Immature natural killer cell (primary cell): ENCODE data around the gene FBN1. TPM values are rescaled to one million over a fixed set of nuclear protein-coding genes. Genes with fewer than 3 reads are reported as not detected.

Source experiments
- DNase-seq, 3 donors: peaks; one replicate each; pipeline ENCODE4 v3.0.0; 2022; ENCODE audit warnings: mixed read lengths in 1 of 3
- H3K27ac Mint-ChIP-seq, 6 donors: one replicate each; pipeline ENCODE4 v1.8.0; 2020; ENCODE audit warnings: mixed read lengths in 6 of 6, mild to moderate bottlenecking in 5 of 6, inconsistent platforms in 4 of 6, moderate library complexity in 3 of 6
- H3K27me3 Mint-ChIP-seq, 3 donors: one replicate each; pipeline ENCODE4 v1.8.0; 2020 to 2021; ENCODE audit warnings: low read depth in 3 of 3, mild to moderate bottlenecking in 3 of 3, mixed read lengths in 3 of 3, moderate library complexity in 3 of 3, inconsistent platforms in 1 of 3
- H3K36me3 Mint-ChIP-seq, 3 donors: one replicate each; pipeline ENCODE4 v1.8.0; 2020; ENCODE audit warnings: mixed read lengths in 3 of 3, inconsistent platforms in 2 of 3, mild to moderate bottlenecking in 2 of 3
- H3K4me1 Mint-ChIP-seq, 2 donors: one replicate each; pipeline ENCODE4 v1.8.0; 2020; ENCODE audit warnings: inconsistent platforms in 2 of 2, mild to moderate bottlenecking in 2 of 2, mixed read lengths in 2 of 2, moderate library complexity in 1 of 2
- H3K4me3 Mint-ChIP-seq, 5 donors: one replicate each; pipeline ENCODE4 v1.8.0; 2020; ENCODE audit warnings: mild to moderate bottlenecking in 5 of 5, mixed read lengths in 5 of 5, inconsistent platforms in 3 of 5, moderate library complexity in 3 of 5
- H3K9me3 Mint-ChIP-seq, 6 donors: one replicate each; pipeline ENCODE4 v1.8.0; 2020; ENCODE audit warnings: mild to moderate bottlenecking in 6 of 6, mixed read lengths in 6 of 6, inconsistent platforms in 4 of 6, moderate library complexity in 3 of 6
- polyA plus RNA-seq, 3 donors: library from polyadenylated mRNA; unstranded; fragments of 300-500 nt; fragmentation: Illumina TruSeq; gene quantifications; one replicate each; pipeline ENCODE4 v1.2.3, GENCODE V29; 2021

The FBN1 gene
- polyA plus RNA-seq, 3 donors from 2014 or later = 0.22 TPM; not detected in 2

GRCh38 chr15:48478581-48478980 lies 166.9 kb downstream of the FBN1 start:
- Mint-ChIP-seq H3K9me3 (peaks cover 0 to 5% (median 0%) of the 10 kb centered on the region in 6 donors), H3K4me1 (no peaks in the 10 kb centered on the region), H3K27ac (no peak overlapping the region), H3K4me3 (no peak overlapping the region), H3K36me3 (no peaks in the 10 kb centered on the region), H3K27me3 (peaks cover 0 to 3% (median 0%) of the 10 kb centered on the region in 3 donors)
- DNase-seq = no peak

GRCh38 chr15:48477795-48478360 lies 167.6 kb downstream of the FBN1 start:
- Mint-ChIP-seq H3K27ac (no peak overlapping the region), H3K4me1 (peaks cover 0 to 1% of the 10 kb centered on the region in 2 donors), H3K4me3 (no peak overlapping the region), H3K9me3 (peaks cover 0 to 5% (median 0%) of the 10 kb centered on the region in 6 donors), H3K27me3 (peaks cover 0 to 3% (median 0%) of the 10 kb centered on the region in 3 donors), H3K36me3 (no peaks in the 10 kb centered on the region)
- no peak for DNase-seq

- Mint-ChIP-seq H3K36me3 (no peaks in the 10 kb centered on the region), H3K9me3 (peaks cover 0 to 3% (median 0%) of the 10 kb centered on the region in 6 donors), H3K4me1 (peaks cover 0 to 5% of the 10 kb centered on the region in 2 donors), H3K4me3 (no peak overlapping the region), H3K27ac (no peak overlapping the region), H3K27me3 (no peaks in the 10 kb centered on the region)
- DNase-seq = no peak
These were observed 169.7 kb downstream of the FBN1 start for GRCh38 chr15:48475600-48476395.

GRCh38 chr15:48473667-48474066 lies 171.8 kb downstream of the FBN1 start:
- no peak overlapping the region for H3K4me3 Mint-ChIP-seq
- no peaks in the 10 kb centered on the region for H3K27me3 Mint-ChIP-seq
- H3K36me3 Mint-ChIP-seq = no peaks in the 10 kb centered on the region
- no peak overlapping the region for H3K27ac Mint-ChIP-seq
- no peak for DNase-seq
- H3K9me3 Mint-ChIP-seq = no peaks in the 10 kb centered on the region
- H3K4me1 Mint-ChIP-seq = peaks cover 0 to 5% of the 10 kb centered on the region in 2 donors

GRCh38 chr15:48472756-48473155 lies 172.8 kb downstream of the FBN1 start:
- Mint-ChIP-seq H3K27me3 (no peaks in the 10 kb centered on the region), H3K36me3 (no peaks in the 10 kb centered on the region), H3K9me3 (no peaks in the 10 kb centered on the region), H3K4me1 (peaks cover 0 to 5% of the 10 kb centered on the region in 2 donors), H3K4me3 (peak overlapping the region in 1 of 5 donors; percentile 8), H3K27ac (no peak overlapping the region)
- no peak for DNase-seq

GRCh38 chr15:48471073-48471472 lies 174.4 kb downstream of the FBN1 start:
- peaks cover 0 to 5% of the 10 kb centered on the region in 2 donors for H3K4me1 Mint-ChIP-seq
- H3K4me3 Mint-ChIP-seq = no peak overlapping the region

GRCh38 chr15:48470096-48470495 lies 175.4 kb downstream of the FBN1 start:
- DNase-seq = no peak
- Mint-ChIP-seq H3K27me3 (peaks cover 0 to 3% (median 2%) of the 10 kb centered on the region in 3 donors), H3K9me3 (no peaks in the 10 kb centered on the region), H3K4me1 (peaks cover 0 to 5% of the 10 kb centered on the region in 2 donors), H3K27ac (no peak overlapping the region), H3K4me3 (no peak overlapping the region), H3K36me3 (no peaks in the 10 kb centered on the region)

More at GRCh38 chr15:48471073-48471472, 174.4 kb downstream of the FBN1 start:
- no peak for DNase-seq
- peaks cover 0 to 3% (median 2%) of the 10 kb centered on the region in 3 donors for H3K27me3 Mint-ChIP-seq
- no peak overlapping the region for H3K27ac Mint-ChIP-seq
- H3K9me3 Mint-ChIP-seq = no peaks in the 10 kb centered on the region
- H3K36me3 Mint-ChIP-seq = no peaks in the 10 kb centered on the region

GRCh38 chr15:48469681-48470080 lies 175.8 kb downstream of the FBN1 start:
- Mint-ChIP-seq H3K4me3 (no peak overlapping the region), H3K27ac (no peak overlapping the region), H3K36me3 (no peaks in the 10 kb centered on the region), H3K27me3 (peaks cover 0 to 3% (median 2%) of the 10 kb centered on the region in 3 donors), H3K9me3 (no peaks in the 10 kb centered on the region), H3K4me1 (peaks cover 0 to 5% of the 10 kb centered on the region in 2 donors)
- no peak for DNase-seq

GRCh38 chr15:48469271-48469670 lies 176.2 kb downstream of the FBN1 start:
- no peaks in the 10 kb centered on the region for H3K36me3 Mint-ChIP-seq
- DNase-seq = no peak
- no peak overlapping the region for H3K4me3 Mint-ChIP-seq
- H3K27ac Mint-ChIP-seq = no peak overlapping the region
- no peaks in the 10 kb centered on the region for H3K9me3 Mint-ChIP-seq
- H3K27me3 Mint-ChIP-seq = peaks cover 0 to 3% (median 2%) of the 10 kb centered on the region in 3 donors
- peaks cover 0 to 5% of the 10 kb centered on the region in 2 donors for H3K4me1 Mint-ChIP-seq

- Mint-ChIP-seq H3K9me3 (no peaks in the 10 kb centered on the region), H3K36me3 (no peaks in the 10 kb centered on the region), H3K4me3 (no peak overlapping the region), H3K27ac (no peak overlapping the region), H3K27me3 (peaks cover 0 to 3% (median 2%) of the 10 kb centered on the region in 3 donors), H3K4me1 (peaks cover 0 to 3% of the 10 kb centered on the region in 2 donors)
- no peak for DNase-seq
These were observed 177.7 kb downstream of the FBN1 start for GRCh38 chr15:48467801-48468200.

- no peaks in the 10 kb centered on the region for H3K4me1 Mint-ChIP-seq
- peaks cover 0 to 3% (median 2%) of the 10 kb centered on the region in 3 donors for H3K27me3 Mint-ChIP-seq
- DNase-seq = no peak
- H3K36me3 Mint-ChIP-seq = no peaks in the 10 kb centered on the region
- H3K9me3 Mint-ChIP-seq = no peaks in the 10 kb centered on the region
- H3K4me3 Mint-ChIP-seq = no peak overlapping the region
- H3K27ac Mint-ChIP-seq = no peak overlapping the region
These were observed 178.7 kb downstream of the FBN1 start for GRCh38 chr15:48466820-48467219.

GRCh38 chr15:48466079-48466478 lies 179.4 kb downstream of the FBN1 start:
- H3K27me3 Mint-ChIP-seq = peaks cover 0 to 3% (median 2%) of the 10 kb centered on the region in 3 donors
- no peak overlapping the region for H3K27ac Mint-ChIP-seq
- no peak for DNase-seq
- no peaks in the 10 kb centered on the region for H3K4me1 Mint-ChIP-seq
- no peak overlapping the region for H3K4me3 Mint-ChIP-seq
- H3K36me3 Mint-ChIP-seq = no peaks in the 10 kb centered on the region
- no peaks in the 10 kb centered on the region for H3K9me3 Mint-ChIP-seq

- Mint-ChIP-seq H3K27ac (no peak overlapping the region), H3K36me3 (no peaks in the 10 kb centered on the region), H3K4me1 (no peaks in the 10 kb centered on the region), H3K4me3 (no peak overlapping the region), H3K9me3 (no peaks in the 10 kb centered on the region), H3K27me3 (peaks cover 0 to 3% (median 2%) of the 10 kb centered on the region in 3 donors)
- DNase-seq = no peak
These were observed 180.1 kb downstream of the FBN1 start for GRCh38 chr15:48465410-48465809.

- H3K4me1 Mint-ChIP-seq = no peaks in the 10 kb centered on the region
- no peak for DNase-seq
- no peaks in the 10 kb centered on the region for H3K36me3 Mint-ChIP-seq
- H3K27me3 Mint-ChIP-seq = peaks cover 2 to 3% (median 3%) of the 10 kb centered on the region in 3 donors
- H3K27ac Mint-ChIP-seq = no peak overlapping the region
- no peak overlapping the region for H3K4me3 Mint-ChIP-seq
- H3K9me3 Mint-ChIP-seq = no peaks in the 10 kb centered on the region
These were observed 182.1 kb downstream of the FBN1 start for GRCh38 chr15:48463366-48463880.
